HepG2 (cell line): ENCODE data around the gene NCOA3. TPM values are rescaled to one million over a fixed set of nuclear protein-coding genes. Genes with fewer than 3 reads are reported as not detected.
A peak's percentile ranks its signal among the peaks of the same experiment; 100 is the strongest.

Experiments
- ATAC-seq: fragments of 200-7000 bp; cut with Tn5 transposase; 3 replicates; pipeline ENCODE4 v1.9.1; 2020; ENCODE audit warnings: mild to moderate bottlenecking, moderate library complexity
- BruUV-seq: library from RNA; stranded (reverse); fragments of 400-500 nt; replicated peaks from 2 replicates; lab custom pipeline; 2021; lab: Mats Ljungman, UMichigan
- CTCF ChIA-PET: fragments of 300-600 bp; formaldehyde crosslinking; extraction: SDS; loops from one replicate; lab custom pipeline; 2021; ENCODE audit warnings: low total read pairs, inconsistent platforms, low intra/inter-chr PET ratio; lab: Yijun Ruan, JAX
- POLR2A ChIA-PET: fragments of 350-600 bp; sonication (Branson Sonifier 250); formaldehyde crosslinking; loops from one replicate; lab custom pipeline; 2020; ENCODE audit warnings: antibody characterized with exemption, inconsistent platforms; lab: Yijun Ruan, JAX
- DNase-seq: peaks from one replicate; pipeline ENCODE4 v3.0.0-alpha.2; 2015; ENCODE audit warnings: low spot score
- FAIRE-seq: peaks from 3 replicates; lab custom pipeline; 2011; peaks lifted over from hg19 to GRCh38; lab: Jason Lieb, UNC
- H2AFZ ChIP-seq: one replicate; pipeline ENCODE4 v1.6.1; 2011; ENCODE audit warnings: low read length, inconsistent platforms
- H3K27ac ChIP-seq: fragments of 300-600 bp; 3 replicates; pipeline ENCODE4 v1.8.0; 2011; ENCODE audit warnings: mixed run types, mild to moderate bottlenecking, mixed read lengths, low read length, inconsistent platforms; ENCODE audit not compliant: insufficient read depth; ENCODE audit errors: extremely low read length
- H3K27me3 ChIP-seq, 2 experiments: fragments of 200-600 bp in 1 of 2; 2 replicates in 1 of 2; 3 replicates in 1 of 2; pipeline versions ENCODE4 v1.6.0 to v1.8.0; 2011; ENCODE audit warnings: low read length in 2 of 2, mild to moderate bottlenecking in 2 of 2, moderate library complexity in 2 of 2, inconsistent platforms in 1 of 2; ENCODE audit not compliant: insufficient read depth in 2 of 2, control insufficient read depth in 1 of 2
- H3K36me3 ChIP-seq, 2 experiments: fragments of 200-600 bp in 1 of 2; replicated peaks in 1 of 2; 2 replicates in 1 of 2; 3 replicates in 1 of 2; pipeline versions ENCODE4 v1.5.1 to v1.8.0; 2011; ENCODE audit warnings: low read length in 2 of 2, inconsistent platforms in 1 of 2; ENCODE audit not compliant: insufficient read depth in 2 of 2, control insufficient read depth in 1 of 2
- H3K4me1 ChIP-seq: 2 replicates; pipeline ENCODE4 v1.5.1; 2012; ENCODE audit warnings: low read length, inconsistent platforms; ENCODE audit not compliant: insufficient read depth
- H3K4me2 ChIP-seq: 2 replicates; pipeline ENCODE4 v1.6.0; 2011; ENCODE audit warnings: low read depth, low read length, inconsistent platforms
- H3K4me3 ChIP-seq, 3 experiments: fragments of 200-600 bp in 1 of 3; sonication (generic), shearing (Covaris generic) in 1 of 3; replicated peaks in 1 of 3; 2 replicates each; pipeline ENCODE4 v1.5.1; 2011 to 2016; ENCODE audit warnings: low read length in 3 of 3, inconsistent platforms in 2 of 3, low read depth in 2 of 3, mild to moderate bottlenecking in 2 of 3, control low read depth in 1 of 3, mixed read lengths in 1 of 3; ENCODE audit not compliant: insufficient read depth in 1 of 3
- H3K79me2 ChIP-seq: one replicate; pipeline ENCODE4 v1.6.1; 2011; ENCODE audit warnings: low read length, inconsistent platforms; ENCODE audit not compliant: insufficient read depth
- H3K9ac ChIP-seq: 2 replicates; pipeline ENCODE4 v1.6.0; 2011; ENCODE audit warnings: mild to moderate bottlenecking, low read depth, low read length, inconsistent platforms; ENCODE audit not compliant: insufficient read depth
- H3K9me3 ChIP-seq: 2 replicates; pipeline ENCODE4 v1.5.1; 2012; ENCODE audit warnings: mild to moderate bottlenecking, low read length
- H4K20me1 ChIP-seq: 2 replicates; pipeline ENCODE4 v1.6.0; 2011; ENCODE audit warnings: inconsistent platforms, mild to moderate bottlenecking, low read length, moderate library complexity; ENCODE audit not compliant: insufficient read depth
- AGO2 ChIP-seq: fragments of 200-400 bp; formaldehyde crosslinking; optimal IDR thresholded peaks from 2 replicates; pipeline ENCODE3; 2017; ENCODE audit warnings: mild to moderate bottlenecking, low read depth, low read length, moderate library complexity
- BRF2 ChIP-seq: sonication (generic); formaldehyde crosslinking; IDR thresholded peaks from 2 replicates; pipeline ENCODE4 v1.8.1; 2022; ENCODE audit warnings: mild to moderate bottlenecking, missing genetic modification reagents
- HNF1B ChIP-seq: sonication (generic); formaldehyde crosslinking; IDR thresholded peaks from 2 replicates; pipeline ENCODE4 v1.5.1; 2020; ENCODE audit warnings: mild to moderate bottlenecking, moderate library complexity, missing genetic modification reagents
- KLF6 ChIP-seq: IDR thresholded peaks from 2 replicates; pipeline ENCODE4 v1.8.0; 2016; ENCODE audit warnings: missing biosample characterization, missing genetic modification reagents
- NFE2 ChIP-seq: sonication (generic); formaldehyde crosslinking; IDR thresholded peaks from 2 replicates; pipeline ENCODE4 v1.4.0; 2020; ENCODE audit warnings: missing genetic modification reagents
- NR0B2 ChIP-seq: sonication (generic); formaldehyde crosslinking; IDR thresholded peaks from 2 replicates; pipeline ENCODE4 v1.4.0; 2020; ENCODE audit warnings: mild to moderate bottlenecking, missing genetic modification reagents
- POLR2G ChIP-seq: fragments of 200-400 bp; formaldehyde crosslinking; IDR thresholded peaks from 2 replicates; pipeline ENCODE4 v1.6.1; 2018; ENCODE audit warnings: mild to moderate bottlenecking, low read depth, low read length, moderate library complexity
- TFAP4 ChIP-seq: sonication (generic); IDR thresholded peaks from 2 replicates; pipeline ENCODE4 v1.6.1; 2016; ENCODE audit warnings: low read depth, borderline replicate concordance
- ZEB1 ChIP-seq: IDR thresholded peaks from 2 replicates; pipeline ENCODE4 v1.6.1; 2012; ENCODE audit warnings: mild to moderate bottlenecking, low read depth, inconsistent platforms; ENCODE audit not compliant: insufficient replicate concordance
- ZNF138 ChIP-seq: sonication (generic); formaldehyde crosslinking; IDR thresholded peaks from 2 replicates; pipeline ENCODE4 v1.5.0; 2020; ENCODE audit warnings: mild to moderate bottlenecking, low read depth, missing genetic modification reagents
- ZNF773 ChIP-seq: sonication (generic); formaldehyde crosslinking; IDR thresholded peaks from 2 replicates; pipeline ENCODE4 v1.4.0; 2020; ENCODE audit warnings: missing genetic modification reagents, borderline replicate concordance
- WGBS: methylation state at CpG from one replicate; pipeline ENCODE4 v1.1.6; 2017; ENCODE audit warnings: low lambda C conversion rate; 5-methylcytosine and 5-hydroxymethylcytosine counted together
- in situ Hi-C: cut with HindIII; loops from 2 replicates; pipeline ENCODE4 v1.10.0; 2017; ENCODE audit warnings: low pct_unique_long_range_greater_than_20kb; ENCODE audit not compliant: extremely low pct_ligation_motif_present
- intact Hi-C: fragments of 100-400 bp; cut with micrococcal nuclease; formaldehyde crosslinking; loops from one replicate; pipeline ENCODE4 v1.10.0; 2022; ENCODE audit not compliant: unreplicated experiment
- polyA plus RNA-seq, 8 experiments: library from polyadenylated mRNA; depleted of rRNA in 3 of 8; stranded (reverse) in 7 of 8; unstranded in 1 of 8; fragments of >200 nt; fragmentation: Illumina TruSeq in 4 of 8; extraction: Trizol in 4 of 8; gene quantifications; 2 replicates each; pipeline versions ENCODE4 v1.2.1 to v1.2.3, GENCODE V29; 2011 to 2016; ENCODE audit warnings: low read depth in 4 of 8, missing spikeins in 1 of 8, mixed read lengths in 1 of 8; ENCODE audit not compliant: insufficient read depth in 1 of 8
- total RNA-seq, 5 experiments: library from RNA; depleted of rRNA; stranded (reverse); fragments of >200 nt; fragmentation: Illumina TruSeq; extraction: Trizol; gene quantifications; 2 replicates each; pipeline ENCODE4 v1.2.3, GENCODE V29; 2016; ENCODE audit warnings: low read depth in 1 of 5

The NCOA3 gene
- total and polyA plus RNA-seq, 2 of the 13 experiments (the other 11 are each of a cell fraction or from before 2014, with no cell fraction given), result 35.0 to 56.8 TPM

GRCh38 chr20:47664744-47665143 is 163.1 kb downstream of the NCOA3 start:
- H3K4me1 ChIP-seq, result peaks cover 38% of the 10 kb centered on the region
- no peaks in the 10 kb centered on the region for H3K79me2 ChIP-seq
- TF ChIP-seq ZEB1, result no peak
- TF ChIP-seq KLF6, result no peak
- no peak for TF ChIP-seq TFAP4
- 0 out of 2 replicates have a peak, but pooled peaks have one; percentile 26 for TF ChIP-seq ZNF773 (CRISPR knock-in tag)
- TF ChIP-seq, all 625 proteins: peak for 1
- no peak overlapping the region for H2AFZ ChIP-seq
- BruUV-seq, result no TSS peak
- no peak overlapping the region for H3K9ac ChIP-seq
- intact Hi-C loops (no loop called here), in situ Hi-C loops (no loop called here)
- ChIA-PET POLR2A (no interaction called here), CTCF (interaction anchor here (1.9 to 2.3 kb wide), 2 partner anchors 12 to 956 kb away, joined by 5 to 24 read pairs; no protein-coding TSS in a partner anchor)
- peaks cover 3 to 11% of the 10 kb centered on the region in 2 experiments; a peak in 1 of 5 replicates for H3K36me3 ChIP-seq
- FAIRE-seq, result no peak
- H3K9me3 ChIP-seq, result no peaks in the 10 kb centered on the region
- no peak for ATAC-seq
- H3K4me3 ChIP-seq, result no peak overlapping the region
- no peak overlapping the region for H3K4me2 ChIP-seq
- 93% methylated on average over 12 of the region's 12 CpGs for WGBS
- H3K27me3 ChIP-seq, result no peaks in the 10 kb centered on the region
- no peak for DNase-seq
- no peak overlapping the region for H3K27ac ChIP-seq
- H4K20me1 ChIP-seq, result no peaks in the 10 kb centered on the region

- Histone ChIP-seq H3K9ac (no peak overlapping the region), H3K4me2 (no peak overlapping the region), H3K9me3 (no peaks in the 10 kb centered on the region), H3K27ac (no peak overlapping the region), H3K36me3 (peaks cover 3 to 11% of the 10 kb centered on the region in 2 experiments; a peak in 1 of 5 replicates), H3K4me3 (no peak overlapping the region), H3K27me3 (no peaks in the 10 kb centered on the region), H2AFZ (no peak overlapping the region), H4K20me1 (no peaks in the 10 kb centered on the region), H3K79me2 (no peaks in the 10 kb centered on the region), H3K4me1 (peaks cover 31% of the 10 kb centered on the region)
- CTCF ChIA-PET, result interaction anchor here (1.9 kb wide), 1 partner anchor 11 kb away, joined by 5 read pairs; no protein-coding TSS in a partner anchor
- POLR2A ChIA-PET, result no interaction called here
- WGBS, result 93% methylated on average over 27 of the region's 27 CpGs
- no TSS peak for BruUV-seq
- ATAC-seq, result no peak
- DNase-seq, result no peak
- intact Hi-C loops, result no loop called here
- in situ Hi-C loops, result no loop called here
- no peak for FAIRE-seq
- TF ChIP-seq NR0B2 (CRISPR knock-in tag) (0 out of 2 replicates have a peak, but pooled peaks have one; percentile 21), NFE2 (peak; percentile 12; the same call in 1 of the 2 replicates), HNF1B (CRISPR knock-in tag) (no peak), POLR2G (peak; percentile 40; the same call in 1 of the 2 replicates), ZNF138 (CRISPR knock-in tag) (no peak), AGO2 (peak; percentile 43), BRF2 (CRISPR knock-in tag) (no peak)
Observed at GRCh38 chr20:47665221-47665991, 163.7 kb downstream of the NCOA3 start.
